ENCODE data around the gene BTBD17. TPM values are rescaled to one million over a fixed set of nuclear protein-coding genes. Genes with fewer than 3 reads are reported as not detected.

BTBD17 gene
- total and polyA plus RNA-seq, 10 of the 15 experiments (the other 5 are each of a cell fraction or from before 2014, with no cell fraction given), result not detected

- H3K27ac ChIP-seq (ENCODE audit: control insufficient read depth, insufficient read depth), result no peak overlapping the region
- no TSS peak for BruUV-seq (replicated peaks)
- no peaks in the 10 kb centered on the region for H3K9me3 ChIP-seq (replicated peaks; ENCODE audit: control insufficient read depth, insufficient read depth, low read length)
- ChIA-PET RAD21 (ENCODE audit: unreplicated experiment) (interaction anchor here (0.5 to 1.4 kb wide), 3 partner anchors 33 to 1499 kb away, joined by 3 to 4 read pairs (median 4); no protein-coding TSS in a partner anchor), CTCF (interaction anchor here (1.1 to 11.5 kb wide), 5 partner anchors 76 to 162 kb away, joined by 3 to 314 read pairs (median 3); partner anchors contain the start of gene TTYH2), SMC1A (ENCODE audit: uncharacterized antibody, unreplicated experiment) (interaction anchor here (0.8 to 3.1 kb wide), 2 partner anchors 83 to 158 kb away, joined by 4 to 18 read pairs; no protein-coding TSS in a partner anchor), POLR2A (no interaction called here)
- no peaks in the 10 kb centered on the region for H3K79me2 ChIP-seq (ENCODE audit: control insufficient read depth, insufficient read depth, low read length)
- intact Hi-C loops (cut with micrococcal nuclease; ENCODE audit: unreplicated experiment) (no loop called here), in situ Hi-C loops (cut with MboI) (loop anchor here (5.0 kb wide), 2 partner anchors 117 to 222 kb away; no protein-coding TSS in a partner anchor)
- no peaks in the 10 kb centered on the region for H3K4me1 ChIP-seq (ENCODE audit: control insufficient read depth, insufficient read depth, low read length)
- ATAC-seq (no peak), FAIRE-seq (no peak), DNase-seq (ENCODE audit: low read depth, low spot score) (no peak)
- H4K20me1 ChIP-seq (ENCODE audit: control insufficient read depth, insufficient read depth), result no peaks in the 10 kb centered on the region
- no peaks in the 10 kb centered on the region for H3K36me3 ChIP-seq (ENCODE audit: control insufficient read depth in 2 of 2, insufficient read depth in 2 of 2, low read length in 1 of 2)
- 42% methylated on average over 3 of the region's 3 CpGs for WGBS (ENCODE audit: insufficient coverage, insufficient replicate concordance, low lambda C conversion rate, missing lambda C conversion rate)
- H3K4me3 ChIP-seq, result no peak overlapping the region
- no peak overlapping the region for H3K9ac ChIP-seq (ENCODE audit: control insufficient read depth, insufficient read depth, low read length)
- H3K27me3 ChIP-seq (replicated peaks in 1 of 2; ENCODE audit: control insufficient read depth in 2 of 2, insufficient read depth in 2 of 2, low read length in 1 of 2), result no peaks in the 10 kb centered on the region
- H2AFZ ChIP-seq (ENCODE audit: control insufficient read depth, low read depth, low read length), result no peak overlapping the region
- TF ChIP-seq SKIL (IDR thresholded peaks at IDR 0.05; ENCODE audit: low read depth, poor library complexity, severe bottlenecking) (no peak), YY1 (IDR thresholded peaks at IDR 0.05; ENCODE audit: low read depth, low read length) (no peak), CBFB (IDR thresholded peaks at IDR 0.05; ENCODE audit: low read depth) (no peak), NRF1 (conservative IDR thresholded peaks at IDR 0.05; ENCODE audit: low read depth, low read length) (no peak), NR2F1 (conservative IDR thresholded peaks at IDR 0.05) (no peak), MEF2A (IDR thresholded peaks at IDR 0.05; ENCODE audit: insufficient read depth, low read depth, low read length) (no peak)
- no peak overlapping the region for H3K4me2 ChIP-seq (ENCODE audit: control insufficient read depth, insufficient read depth)
Measured at GRCh38 chr17:74374858-74375257, 13.2 kb upstream of the BTBD17 start.

Measured in GM12878 (cell line).